Thyroid gland (tissue), 4 donors: Measurements from ENCODE around the gene CD274.

ENCODE experiments used
- POLR2A ChIP-seq, 2 donors: fragments of 450-650 bp; IDR thresholded peaks; one replicate each; pipeline ENCODE4 v1.6.1; 2017; ENCODE audit warnings: antibody characterized with exemption in 2 of 2, mild to moderate bottlenecking in 2 of 2, moderate library complexity in 1 of 2
- TF ChIP-seq, protein P1 (sequence below), 6 experiments: fragments of 200-600 bp in 3 of 6; fragments of 450-650 bp in 3 of 6; sonication (generic) in 3 of 6; IDR thresholded peaks; one replicate each; pipeline ENCODE4 v1.5.1; 2016 to 2019; ENCODE audit warnings: antibody characterized with exemption in 6 of 6, mild to moderate bottlenecking in 2 of 6, inconsistent platforms in 1 of 6, moderate library complexity in 1 of 6

DNA sequence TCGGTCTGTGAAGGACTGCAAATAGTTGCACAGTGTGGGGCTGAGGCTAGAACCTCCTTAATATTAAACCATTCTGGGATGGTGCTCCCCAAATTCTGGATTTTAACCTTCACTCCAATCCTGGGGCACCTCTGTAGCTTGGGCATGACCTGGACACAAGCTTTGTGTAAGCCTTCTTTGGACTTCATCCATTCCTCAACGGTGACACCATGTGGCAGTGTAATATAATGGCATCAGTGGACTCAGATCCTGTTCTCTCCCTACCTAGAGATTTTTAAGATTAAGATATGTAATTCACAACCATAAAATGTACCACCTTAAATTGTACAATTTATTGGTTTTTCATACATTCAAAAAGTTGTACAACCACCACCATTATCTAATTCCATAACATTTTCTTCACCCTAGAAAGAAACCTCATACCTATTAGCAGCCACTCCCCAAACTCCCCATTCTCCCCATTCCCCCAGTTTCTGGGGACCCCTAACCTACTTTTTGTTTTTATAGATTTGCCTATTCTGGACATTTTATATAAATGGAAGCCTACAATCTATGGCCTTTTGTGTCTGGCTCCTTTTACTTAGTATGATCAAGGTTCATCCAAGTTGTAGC lies 7.8 kb upstream of the CD274 start:
- TF ChIP-seq, protein P1, sequence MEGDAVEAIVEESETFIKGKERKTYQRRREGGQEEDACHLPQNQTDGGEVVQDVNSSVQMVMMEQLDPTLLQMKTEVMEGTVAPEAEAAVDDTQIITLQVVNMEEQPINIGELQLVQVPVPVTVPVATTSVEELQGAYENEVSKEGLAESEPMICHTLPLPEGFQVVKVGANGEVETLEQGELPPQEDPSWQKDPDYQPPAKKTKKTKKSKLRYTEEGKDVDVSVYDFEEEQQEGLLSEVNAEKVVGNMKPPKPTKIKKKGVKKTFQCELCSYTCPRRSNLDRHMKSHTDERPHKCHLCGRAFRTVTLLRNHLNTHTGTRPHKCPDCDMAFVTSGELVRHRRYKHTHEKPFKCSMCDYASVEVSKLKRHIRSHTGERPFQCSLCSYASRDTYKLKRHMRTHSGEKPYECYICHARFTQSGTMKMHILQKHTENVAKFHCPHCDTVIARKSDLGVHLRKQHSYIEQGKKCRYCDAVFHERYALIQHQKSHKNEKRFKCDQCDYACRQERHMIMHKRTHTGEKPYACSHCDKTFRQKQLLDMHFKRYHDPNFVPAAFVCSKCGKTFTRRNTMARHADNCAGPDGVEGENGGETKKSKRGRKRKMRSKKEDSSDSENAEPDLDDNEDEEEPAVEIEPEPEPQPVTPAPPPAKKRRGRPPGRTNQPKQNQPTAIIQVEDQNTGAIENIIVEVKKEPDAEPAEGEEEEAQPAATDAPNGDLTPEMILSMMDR (IDR thresholded peaks at IDR 0.05): peak in 5 of 6 experiments; percentile 12 to 62 (median 51)
- TF ChIP-seq POLR2A (IDR thresholded peaks at IDR 0.05): no peak
